Measurements from ENCODE around the gene NFATC2IP.
A peak's percentile ranks its signal among the peaks of the same experiment; 100 is the strongest.
"Not testable (repeated sequence)": the region's sequence is repeated elsewhere in the genome, so short reads cannot be mapped to it uniquely, and the experiment has no call there.

The NFATC2IP gene

DNA sequence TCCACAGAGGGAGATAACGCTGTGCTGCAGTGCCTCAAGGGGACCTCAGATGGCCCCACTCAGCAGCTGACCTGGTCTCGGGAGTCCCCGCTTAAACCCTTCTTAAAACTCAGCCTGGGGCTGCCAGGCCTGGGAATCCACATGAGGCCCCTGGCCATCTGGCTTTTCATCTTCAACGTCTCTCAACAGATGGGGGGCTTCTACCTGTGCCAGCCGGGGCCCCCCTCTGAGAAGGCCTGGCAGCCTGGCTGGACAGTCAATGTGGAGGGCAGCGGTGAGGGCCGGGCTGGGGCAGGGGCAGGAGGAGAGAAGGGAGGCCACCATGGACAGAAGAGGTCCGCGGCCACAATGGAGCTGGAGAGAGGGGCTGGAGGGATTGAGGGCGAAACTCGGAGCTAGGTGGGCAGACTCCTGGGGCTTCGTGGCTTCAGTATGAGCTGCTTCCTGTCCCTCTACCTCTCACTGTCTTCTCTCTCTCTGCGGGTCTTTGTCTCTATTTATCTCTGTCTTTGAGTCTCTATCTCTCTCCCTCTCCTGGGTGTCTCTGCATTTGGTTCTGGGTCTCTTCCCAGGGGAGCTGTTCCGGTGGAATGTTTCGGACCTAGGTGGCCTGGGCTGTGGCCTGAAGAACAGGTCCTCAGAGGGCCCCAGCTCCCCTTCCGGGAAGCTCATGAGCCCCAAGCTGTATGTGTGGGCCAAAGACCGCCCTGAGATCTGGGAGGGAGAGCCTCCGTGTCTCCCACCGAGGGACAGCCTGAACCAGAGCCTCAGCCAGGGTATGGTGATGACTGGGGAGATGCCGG is 18.2 kb upstream of the NFATC2IP start:
- Histone ChIP-seq H3K36me3 (ENCODE audit: insufficient read depth, low read length) (no peaks in the 10 kb centered on the region), H3K4me3 (no peak overlapping the region), H3K27ac (no peak overlapping the region), H3K9ac (ENCODE audit: insufficient read length) (no peak overlapping the region), H3K9me3 (ENCODE audit: low read depth, low read length) (no peaks in the 10 kb centered on the region)
- no peak for DNase-seq (ENCODE audit: low read depth, low spot score)
- TF ChIP-seq FOXP2 (optimal IDR thresholded peaks at IDR 0.05; ENCODE audit: control extremely low read depth, extremely low read length, insufficient read depth) (no peak), EZH2 (IDR thresholded peaks at IDR 0.05) (no peak), POLR2AphosphoS5 (IDR thresholded peaks at IDR 0.05; ENCODE audit: borderline replicate concordance, low read depth, low read length) (no peak)

DNA sequence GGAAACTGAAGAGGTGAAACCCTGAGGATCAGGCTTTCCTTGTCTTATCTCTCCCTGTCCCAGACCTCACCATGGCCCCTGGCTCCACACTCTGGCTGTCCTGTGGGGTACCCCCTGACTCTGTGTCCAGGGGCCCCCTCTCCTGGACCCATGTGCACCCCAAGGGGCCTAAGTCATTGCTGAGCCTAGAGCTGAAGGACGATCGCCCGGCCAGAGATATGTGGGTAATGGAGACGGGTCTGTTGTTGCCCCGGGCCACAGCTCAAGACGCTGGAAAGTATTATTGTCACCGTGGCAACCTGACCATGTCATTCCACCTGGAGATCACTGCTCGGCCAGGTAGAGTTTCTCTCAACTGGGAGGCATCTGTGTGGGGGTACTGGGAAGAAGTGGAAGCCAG is 17.6 kb upstream of the NFATC2IP start:
- DNase-seq (ENCODE audit: low read depth, low spot score), result no peak
- Histone ChIP-seq H3K4me3 (no peak overlapping the region), H3K9me3 (ENCODE audit: low read depth, low read length) (no peaks in the 10 kb centered on the region), H3K36me3 (ENCODE audit: insufficient read depth, low read length) (no peaks in the 10 kb centered on the region), H3K9ac (ENCODE audit: insufficient read length) (no peak overlapping the region), H3K27ac (no peak overlapping the region)
- no peak for TF ChIP-seq EZH2 (IDR thresholded peaks at IDR 0.05)
- no peak for TF ChIP-seq POLR2AphosphoS5 (IDR thresholded peaks at IDR 0.05; ENCODE audit: borderline replicate concordance, low read depth, low read length)
- TF ChIP-seq FOXP2 (optimal IDR thresholded peaks at IDR 0.05; ENCODE audit: control extremely low read depth, extremely low read length, insufficient read depth), result no peak

DNA sequence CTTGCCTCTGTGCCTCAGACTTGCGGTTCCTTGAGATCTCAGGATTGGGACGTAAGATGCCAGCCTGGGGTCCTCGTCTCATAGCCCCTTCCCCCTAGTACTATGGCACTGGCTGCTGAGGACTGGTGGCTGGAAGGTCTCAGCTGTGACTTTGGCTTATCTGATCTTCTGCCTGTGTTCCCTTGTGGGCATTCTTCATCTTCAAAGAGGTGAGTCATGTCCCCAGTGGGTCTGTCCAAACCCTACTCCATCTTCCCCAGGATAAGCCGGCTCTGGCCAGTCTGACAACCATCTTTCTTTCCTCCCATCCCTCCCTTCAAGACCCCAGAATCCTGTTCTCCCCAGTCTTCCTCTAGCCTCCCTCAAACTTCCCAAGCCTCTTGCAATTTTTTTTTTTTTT is 15.4 kb upstream of the NFATC2IP start:
- no peak for DNase-seq (ENCODE audit: low read depth, low spot score)
- Histone ChIP-seq H3K36me3 (ENCODE audit: insufficient read depth, low read length) (no peaks in the 10 kb centered on the region), H3K9me3 (ENCODE audit: low read depth, low read length) (no peaks in the 10 kb centered on the region), H3K27ac (no peak overlapping the region), H3K9ac (ENCODE audit: insufficient read length) (no peak overlapping the region), H3K4me3 (no peak overlapping the region)
- TF ChIP-seq POLR2AphosphoS5 (IDR thresholded peaks at IDR 0.05; ENCODE audit: borderline replicate concordance, low read depth, low read length), result no peak
- no peak for TF ChIP-seq FOXP2 (optimal IDR thresholded peaks at IDR 0.05; ENCODE audit: control extremely low read depth, extremely low read length, insufficient read depth)
- no peak for TF ChIP-seq EZH2 (IDR thresholded peaks at IDR 0.05)

DNA sequence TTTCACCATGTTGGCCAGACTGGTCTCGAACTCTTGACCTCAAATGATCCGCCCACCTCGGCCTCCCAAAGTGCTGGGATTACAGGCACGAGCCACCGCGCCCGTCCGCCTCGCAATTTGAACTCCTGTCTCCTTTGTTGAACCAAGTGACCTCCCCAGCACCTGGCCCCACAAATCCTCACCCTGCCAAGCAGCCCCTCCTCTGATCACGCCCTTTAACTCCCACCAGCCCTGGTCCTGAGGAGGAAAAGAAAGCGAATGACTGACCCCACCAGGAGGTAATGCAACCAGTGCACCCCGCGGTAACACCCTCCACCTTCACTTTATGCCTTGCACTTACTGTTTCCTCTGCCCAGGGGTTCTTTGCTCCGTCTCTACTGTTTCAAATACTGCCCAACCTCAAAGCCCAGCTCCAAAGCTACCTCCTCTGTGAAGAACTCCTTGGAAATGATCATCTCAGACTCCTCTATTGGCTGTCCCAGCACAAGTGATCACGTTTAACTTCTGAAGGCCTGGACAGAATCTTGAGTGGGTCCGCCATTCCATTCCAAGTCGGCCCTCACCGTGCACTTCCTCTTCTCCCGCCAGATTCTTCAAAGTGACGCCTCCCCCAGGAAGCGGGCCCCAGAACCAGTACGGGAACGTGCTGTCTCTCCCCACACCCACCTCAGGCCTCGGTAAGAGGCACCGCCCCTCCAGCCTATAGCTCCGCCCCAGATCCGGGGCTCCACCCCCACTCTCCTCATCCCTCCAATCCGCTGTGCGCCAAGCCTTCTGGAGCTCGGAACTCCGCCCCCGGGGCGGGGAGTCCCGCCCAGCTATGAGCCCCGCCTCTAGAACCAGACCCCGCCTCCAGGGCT is 14.6 kb upstream of the NFATC2IP start:
- H3K27ac ChIP-seq, result no peak overlapping the region

DNA sequence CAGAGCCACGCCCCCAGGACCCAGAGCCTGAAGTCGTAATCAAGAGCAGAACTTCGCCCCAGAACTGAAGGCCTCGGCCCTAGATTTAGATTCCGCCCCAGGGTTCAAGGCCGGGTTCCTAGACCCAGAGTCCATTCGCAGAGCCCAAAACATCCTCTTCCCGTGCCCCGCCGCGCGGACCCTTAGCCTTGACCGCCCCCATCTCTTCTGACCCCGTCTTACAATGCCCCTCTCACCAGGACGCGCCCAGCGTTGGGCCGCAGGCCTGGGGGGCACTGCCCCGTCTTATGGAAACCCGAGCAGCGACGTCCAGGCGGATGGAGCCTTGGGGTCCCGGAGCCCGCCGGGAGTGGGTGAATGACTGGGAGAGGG is 14.0 kb upstream of the NFATC2IP start:
- Histone ChIP-seq H3K36me3 (ENCODE audit: insufficient read depth, low read length) (no peaks in the 10 kb centered on the region), H3K9ac (ENCODE audit: insufficient read length) (no peak overlapping the region), H3K4me3 (no peak overlapping the region; the same call in 1 of the 2 replicates), H3K27ac (no peak overlapping the region), H3K9me3 (ENCODE audit: low read depth, low read length) (no peaks in the 10 kb centered on the region)
- DNase-seq (ENCODE audit: low read depth, low spot score), result no peak
- TF ChIP-seq FOXP2 (optimal IDR thresholded peaks at IDR 0.05; ENCODE audit: control extremely low read depth, extremely low read length, insufficient read depth) (no peak), POLR2AphosphoS5 (IDR thresholded peaks at IDR 0.05; ENCODE audit: borderline replicate concordance, low read depth, low read length) (no peak), EZH2 (IDR thresholded peaks at IDR 0.05) (no peak)

More for the DNA sequence above, 14.6 kb upstream of the NFATC2IP start:
- DNase-seq (ENCODE audit: low read depth, low spot score), result no peak
- peak overlapping the region; percentile 73 for H3K4me3 ChIP-seq
- no peak for TF ChIP-seq FOXP2 (optimal IDR thresholded peaks at IDR 0.05; ENCODE audit: control extremely low read depth, extremely low read length, insufficient read depth)
- no peak for TF ChIP-seq EZH2 (IDR thresholded peaks at IDR 0.05)
- TF ChIP-seq POLR2AphosphoS5 (IDR thresholded peaks at IDR 0.05; ENCODE audit: borderline replicate concordance, low read depth, low read length), result no peak
- no peaks in the 10 kb centered on the region for H3K9me3 ChIP-seq (ENCODE audit: low read depth, low read length)
- no peaks in the 10 kb centered on the region for H3K36me3 ChIP-seq (ENCODE audit: insufficient read depth, low read length)
- H3K9ac ChIP-seq (ENCODE audit: insufficient read length), result peak overlapping the region; percentile 60

DNA sequence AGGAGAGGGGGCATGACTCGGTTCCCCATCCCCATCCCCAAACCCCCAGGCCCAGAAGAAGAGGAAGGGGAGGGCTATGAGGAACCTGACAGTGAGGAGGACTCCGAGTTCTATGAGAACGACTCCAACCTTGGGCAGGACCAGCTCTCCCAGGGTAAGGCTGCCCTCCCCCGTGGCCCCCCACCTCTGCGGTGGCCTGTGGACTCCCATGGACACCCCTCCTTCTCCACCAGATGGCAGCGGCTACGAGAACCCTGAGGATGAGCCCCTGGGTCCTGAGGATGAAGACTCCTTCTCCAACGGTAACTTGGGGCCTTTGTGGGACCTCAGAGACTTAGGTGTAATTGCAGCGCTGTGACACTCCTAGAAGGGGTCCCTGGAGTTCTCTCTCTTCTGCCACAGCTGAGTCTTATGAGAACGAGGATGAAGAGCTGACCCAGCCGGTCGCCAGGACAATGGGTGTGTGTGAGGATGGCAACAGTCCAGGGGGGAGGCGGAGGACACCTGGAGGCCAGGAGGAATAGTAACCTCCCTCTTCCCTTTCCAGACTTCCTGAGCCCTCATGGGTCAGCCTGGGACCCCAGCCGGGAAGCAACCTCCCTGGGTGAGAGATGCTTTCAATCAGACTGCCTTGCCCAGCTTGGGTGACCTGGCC is 13.4 kb upstream of the NFATC2IP start:
- no peak overlapping the region for H3K27ac ChIP-seq
- H3K4me3 ChIP-seq, result no peak overlapping the region
- DNase-seq (ENCODE audit: low read depth, low spot score), result no peak
- H3K36me3 ChIP-seq (ENCODE audit: insufficient read depth, low read length), result no peaks in the 10 kb centered on the region
- no peak for TF ChIP-seq EZH2 (IDR thresholded peaks at IDR 0.05)
- no peak for TF ChIP-seq POLR2AphosphoS5 (IDR thresholded peaks at IDR 0.05; ENCODE audit: borderline replicate concordance, low read depth, low read length)
- no peaks in the 10 kb centered on the region for H3K9me3 ChIP-seq (ENCODE audit: low read depth, low read length)
- no peak overlapping the region for H3K9ac ChIP-seq (ENCODE audit: insufficient read length)

DNA sequence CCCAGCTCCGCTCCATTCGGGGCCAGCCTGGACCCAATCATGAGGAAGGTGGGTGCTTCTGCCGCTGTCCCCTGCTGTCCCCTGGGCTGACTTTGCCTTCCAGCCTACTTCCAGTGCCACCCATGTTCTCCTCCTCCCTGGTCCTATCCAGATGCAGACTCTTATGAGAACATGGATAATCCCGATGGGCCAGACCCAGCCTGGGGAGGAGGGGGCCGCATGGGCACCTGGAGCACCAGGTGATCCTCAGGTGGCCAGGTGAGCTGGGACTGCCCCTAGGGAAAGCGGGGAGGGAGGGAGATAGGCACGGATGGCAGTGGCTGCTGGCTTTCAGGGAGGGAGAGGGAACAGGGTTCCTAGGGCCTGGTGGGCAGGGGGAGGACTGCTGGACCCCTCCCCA is 12.0 kb upstream of the NFATC2IP start:
- Histone ChIP-seq H3K36me3 (ENCODE audit: insufficient read depth, low read length) (no peaks in the 10 kb centered on the region), H3K4me3 (no peak overlapping the region), H3K9me3 (ENCODE audit: low read depth, low read length) (no peaks in the 10 kb centered on the region), H3K9ac (ENCODE audit: insufficient read length) (no peak overlapping the region), H3K27ac (no peak overlapping the region)
- DNase-seq (ENCODE audit: low read depth, low spot score), result no peak
- TF ChIP-seq EZH2 (IDR thresholded peaks at IDR 0.05) (no peak), POLR2AphosphoS5 (IDR thresholded peaks at IDR 0.05; ENCODE audit: borderline replicate concordance, low read depth, low read length) (no peak), FOXP2 (optimal IDR thresholded peaks at IDR 0.05; ENCODE audit: control extremely low read depth, extremely low read length, insufficient read depth) (no peak)

DNA sequence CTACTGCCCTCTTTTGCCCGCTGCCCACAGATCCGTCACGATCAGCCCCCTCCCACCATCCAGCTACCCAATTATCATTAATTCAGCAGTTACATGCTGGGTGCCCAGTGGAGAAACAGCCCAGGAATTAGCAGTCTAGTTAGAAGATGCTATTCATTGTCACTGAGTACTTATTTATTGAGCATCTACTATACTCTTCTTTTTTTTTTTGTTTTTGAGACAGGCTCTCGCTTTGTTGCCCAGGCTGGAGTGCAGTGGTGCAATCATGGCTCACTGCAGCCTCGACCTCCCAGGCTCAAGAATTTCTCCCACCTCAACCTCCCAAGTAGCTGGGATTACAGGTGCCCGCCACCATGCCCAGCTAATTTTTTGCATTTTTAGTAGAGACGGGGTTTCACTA is 10.9 kb upstream of the NFATC2IP start:
- H3K9me3 ChIP-seq (ENCODE audit: low read depth, low read length); H3K36me3 ChIP-seq (ENCODE audit: insufficient read depth, low read length); DNase-seq (ENCODE audit: low read depth, low spot score); H3K4me3 ChIP-seq; H3K27ac ChIP-seq; H3K9ac ChIP-seq (ENCODE audit: insufficient read length): not testable (repeated sequence)
